Measurements from ENCODE around the gene POLR3H. TPM values are rescaled to one million over a fixed set of nuclear protein-coding genes. Genes with fewer than 3 reads are reported as not detected.
"Not testable (repeated sequence)": the region's sequence is repeated elsewhere in the genome, so short reads cannot be mapped to it uniquely, and the experiment has no call there.

Gene POLR3H
- 28.8 and 34.4 TPM in 2 replicates for total RNA-seq

DNA sequence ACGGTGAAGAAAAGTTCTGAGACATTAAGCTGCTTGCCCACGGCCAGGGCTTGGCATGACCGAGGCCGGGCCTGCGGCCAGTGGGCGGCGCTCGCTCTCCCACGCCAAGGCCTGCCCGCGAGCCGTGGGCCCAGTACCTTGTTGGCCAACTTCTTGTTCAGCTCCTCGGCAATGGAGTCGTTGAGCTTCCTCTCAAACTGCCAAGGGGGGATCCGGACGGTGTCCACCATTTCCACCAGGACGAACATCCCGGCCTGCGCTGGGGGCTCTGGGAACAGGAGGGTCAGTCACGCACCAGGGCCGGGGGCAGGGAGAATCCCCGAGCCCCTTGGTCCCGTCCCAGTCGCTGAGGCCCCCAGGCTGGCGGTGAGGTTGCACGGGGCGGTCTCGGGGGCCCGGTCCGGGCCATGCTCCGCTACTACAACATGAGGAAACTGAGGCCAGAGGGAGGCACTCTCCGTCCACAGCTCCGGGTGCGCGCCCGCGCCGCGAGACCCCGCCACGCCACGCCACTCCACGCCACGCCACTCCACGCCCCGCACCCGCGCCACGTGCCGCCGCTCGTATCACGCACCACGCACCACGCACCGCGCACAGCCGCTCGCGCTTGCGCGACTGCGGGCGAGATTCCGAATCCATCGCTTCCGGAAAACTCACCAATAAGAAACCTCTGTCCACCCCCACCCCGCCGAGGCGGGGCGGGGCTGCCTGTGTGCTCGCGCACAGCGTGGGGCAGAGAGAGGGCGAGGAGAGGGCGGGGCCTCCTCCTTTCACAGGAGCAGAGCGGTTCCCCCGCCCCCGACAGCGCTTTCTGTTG lies at the start of gene POLR3H:
Gene POLR3H (minus strand): TSS at position 617 of the 817 bp plus-strand sequence. CDS start 369 bp downstream, at position 248.
- intact Hi-C loops (cut with micrococcal nuclease) = loop anchor here (1.0 to 10.0 kb wide), 13 partner anchors 46 to 449 kb away; partner anchors contain the start of genes CENPM, DESI1, EP300 and PHF5A

DNA sequence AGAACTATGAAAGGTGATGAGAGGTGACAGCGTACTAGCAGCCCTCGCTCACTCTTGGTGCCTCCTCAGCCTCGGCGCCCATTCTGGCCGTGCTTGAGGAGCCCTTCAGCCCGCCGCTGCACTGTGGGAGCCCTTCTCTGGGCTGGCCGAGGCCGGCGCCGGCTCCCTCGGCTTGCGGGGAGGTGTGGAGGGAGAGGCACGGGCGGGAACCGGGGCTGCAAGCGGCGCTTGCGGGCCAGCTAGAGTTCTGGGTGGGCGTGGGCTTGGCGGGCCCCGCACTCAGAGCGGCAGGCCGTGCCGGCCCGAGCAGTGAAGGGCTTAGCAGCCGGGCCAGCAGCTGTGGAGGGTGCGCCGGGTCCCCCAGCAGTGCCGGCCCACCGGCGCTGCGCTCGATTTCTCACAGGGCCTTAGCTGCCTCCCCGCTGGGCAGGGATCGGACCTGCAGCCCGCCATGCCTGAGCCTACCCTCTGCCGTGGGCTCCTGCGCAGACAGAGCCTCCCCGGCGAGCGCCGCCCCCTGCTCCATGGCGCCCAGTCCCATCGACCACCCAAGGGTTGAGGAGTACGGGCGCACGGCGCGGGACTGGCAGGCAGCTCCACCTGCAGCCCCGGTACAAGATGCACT lies 49.2 kb upstream of the POLR3H start:
- intact Hi-C loops (cut with micrococcal nuclease) = not testable (repeated sequence)

- intact Hi-C loops (cut with micrococcal nuclease) = loop anchor here (1.0 kb wide), 10 partner anchors 15 to 498 kb away; partner anchors contain the start of genes ACO2, DESI1, L3MBTL2 and POLR3H
Observed at GRCh38 chr22:41589391-41590241, 45.3 kb upstream of the POLR3H start, which contains the start of gene PMM1. TSS of gene PMM1 (minus strand) at chr22:41589840. CDS start at chr22:41589805, 35 bp downstream.

GRCh38 chr22:41587347-41587723 lies 43.1 kb upstream of the POLR3H start:
- intact Hi-C loops (cut with micrococcal nuclease) = no loop called here

DNA sequence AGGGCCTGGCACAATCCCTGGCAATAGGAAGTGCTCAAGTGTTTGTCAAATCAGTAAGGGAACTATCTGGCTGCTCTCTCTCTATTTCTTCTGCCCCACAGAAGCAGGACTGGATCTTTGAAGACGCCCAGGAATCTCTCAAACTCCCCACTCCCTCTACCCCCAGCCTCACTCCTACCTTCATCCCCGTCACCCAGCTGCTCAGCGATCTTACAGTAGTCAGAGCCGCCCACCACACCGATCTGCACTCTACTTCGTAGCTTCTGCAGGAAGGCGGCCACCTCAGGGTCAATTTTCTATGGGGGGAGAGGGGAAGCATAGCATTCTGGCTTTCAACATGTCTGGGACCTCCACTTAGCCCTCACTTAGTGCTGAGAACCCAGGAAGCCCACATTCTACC lies 41.6 kb upstream of the POLR3H start:
- intact Hi-C loops (cut with micrococcal nuclease) = no loop called here

DNA sequence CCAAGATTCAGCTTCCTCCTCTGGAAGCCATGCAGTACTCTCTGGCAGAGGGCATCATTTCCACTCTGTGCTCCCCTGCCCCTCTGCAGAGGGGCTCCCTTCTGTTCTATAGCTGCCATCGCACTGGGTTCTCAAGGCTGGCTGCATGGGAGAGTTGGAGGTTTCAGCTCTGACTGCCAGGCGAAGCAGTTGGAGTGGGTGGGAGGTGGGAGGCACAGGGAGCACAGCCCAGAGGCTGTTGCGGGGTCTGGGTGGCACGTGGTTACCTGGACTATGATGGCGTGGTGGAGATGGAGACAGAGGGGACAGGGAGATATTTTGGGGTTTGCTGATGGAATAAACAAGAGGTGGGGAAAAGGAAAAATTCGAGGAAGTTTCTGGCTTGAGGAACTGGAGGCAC lies 40.6 kb upstream of the POLR3H start:
- intact Hi-C loops (cut with micrococcal nuclease) = no loop called here

DNA sequence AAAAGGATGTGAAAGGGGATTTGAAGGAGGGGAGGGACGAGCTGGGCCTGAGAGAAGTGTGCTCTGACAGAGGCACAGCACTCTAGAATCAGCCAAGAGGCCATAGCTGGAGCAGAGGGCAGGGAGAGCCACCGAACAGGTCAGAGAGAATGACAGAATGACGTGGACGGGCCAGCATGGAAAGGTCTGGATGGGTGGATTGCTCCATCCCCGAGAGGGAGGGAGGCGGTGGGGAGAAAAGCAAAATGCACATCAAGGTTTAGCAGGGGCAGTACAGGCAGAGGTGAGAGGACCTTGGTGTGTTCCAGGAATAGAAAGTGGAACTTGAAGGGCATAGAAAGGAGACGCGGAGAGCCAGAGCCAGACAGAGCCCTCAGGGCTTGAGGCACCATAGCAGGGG lies 38.4 kb upstream of the POLR3H start:
- intact Hi-C loops (cut with micrococcal nuclease) = no loop called here

DNA sequence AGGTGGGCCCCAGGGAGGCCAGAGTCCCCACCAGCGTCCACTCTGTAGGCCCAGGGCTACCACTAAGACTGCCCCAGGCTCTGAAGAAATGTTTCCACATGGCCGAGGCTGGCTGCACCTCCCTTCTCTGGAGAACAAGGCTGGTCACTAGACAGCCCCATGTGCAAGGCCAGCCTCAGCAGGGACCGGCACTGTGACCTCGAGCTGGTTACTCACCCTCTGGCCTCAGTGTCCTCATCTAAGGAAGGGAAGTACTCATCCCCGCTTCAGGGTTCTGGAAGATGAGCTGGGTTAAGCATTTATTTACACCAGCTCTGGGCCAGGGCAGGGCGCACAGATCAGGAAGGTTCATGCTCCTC lies 35.7 kb upstream of the POLR3H start:
- intact Hi-C loops (cut with micrococcal nuclease) = no loop called here

- intact Hi-C loops (cut with micrococcal nuclease) = no loop called here
Observed at GRCh38 chr22:41579297-41579996, 35.2 kb upstream of the POLR3H start.

- intact Hi-C loops (cut with micrococcal nuclease) = no loop called here
Observed at GRCh38 chr22:41578818-41579217, 34.5 kb upstream of the POLR3H start.

- intact Hi-C loops (cut with micrococcal nuclease) = no loop called here
Observed at GRCh38 chr22:41578114-41578513, 33.8 kb upstream of the POLR3H start.

GRCh38 chr22:41576877-41577276 lies 32.6 kb upstream of the POLR3H start:
- intact Hi-C loops (cut with micrococcal nuclease) = loop anchor here (1.0 kb wide), 1 partner anchor 20 kb away; no protein-coding TSS in a partner anchor

- intact Hi-C loops (cut with micrococcal nuclease) = no loop called here
Observed at GRCh38 chr22:41575533-41575932, 31.3 kb upstream of the POLR3H start.

- intact Hi-C loops (cut with micrococcal nuclease) = no loop called here
Observed at GRCh38 chr22:41574847-41575381, 30.6 kb upstream of the POLR3H start.

GRCh38 chr22:41573677-41574076 lies 29.4 kb upstream of the POLR3H start:
- intact Hi-C loops (cut with micrococcal nuclease) = no loop called here

DNA sequence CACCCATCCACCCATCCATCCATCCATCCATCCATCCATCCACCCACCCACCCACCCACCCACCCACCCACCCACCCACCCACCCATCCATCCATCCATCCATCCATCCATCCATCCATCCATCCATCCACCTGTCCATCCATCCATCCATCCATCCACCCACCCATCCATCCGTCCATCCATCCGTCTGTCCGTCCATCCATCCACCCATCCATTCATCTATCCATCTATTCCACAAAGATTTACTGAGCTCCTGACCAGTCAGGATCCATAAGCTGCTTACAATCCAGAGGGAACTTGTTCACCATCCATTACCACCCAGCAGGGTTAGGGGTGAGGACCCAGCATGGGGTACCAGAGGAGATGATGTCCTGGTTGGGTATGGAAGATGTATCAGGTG lies 28.0 kb upstream of the POLR3H start:
- intact Hi-C loops (cut with micrococcal nuclease) = not testable (repeated sequence)

DNA sequence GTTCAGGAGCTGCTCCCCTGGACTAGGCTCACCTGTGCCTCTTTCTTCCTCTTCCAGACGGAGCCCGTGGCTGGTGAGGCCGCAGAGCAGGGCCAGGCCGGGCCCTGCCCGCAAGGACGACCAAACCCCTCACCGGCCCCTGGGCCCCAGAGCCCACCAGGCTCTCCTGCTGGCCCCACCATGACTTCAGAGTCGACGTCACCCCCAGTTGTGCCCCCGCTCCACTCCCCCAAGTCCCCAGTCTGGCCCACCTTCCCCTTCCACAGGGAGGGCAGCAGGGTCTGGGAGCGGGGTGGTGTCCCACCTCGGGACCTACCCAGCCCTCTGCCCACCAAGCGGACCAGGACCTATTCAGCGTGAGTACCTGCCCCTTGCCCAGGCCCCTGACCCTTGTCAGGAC lies 27.5 kb upstream of the POLR3H start:
- intact Hi-C loops (cut with micrococcal nuclease) = no loop called here

DNA sequence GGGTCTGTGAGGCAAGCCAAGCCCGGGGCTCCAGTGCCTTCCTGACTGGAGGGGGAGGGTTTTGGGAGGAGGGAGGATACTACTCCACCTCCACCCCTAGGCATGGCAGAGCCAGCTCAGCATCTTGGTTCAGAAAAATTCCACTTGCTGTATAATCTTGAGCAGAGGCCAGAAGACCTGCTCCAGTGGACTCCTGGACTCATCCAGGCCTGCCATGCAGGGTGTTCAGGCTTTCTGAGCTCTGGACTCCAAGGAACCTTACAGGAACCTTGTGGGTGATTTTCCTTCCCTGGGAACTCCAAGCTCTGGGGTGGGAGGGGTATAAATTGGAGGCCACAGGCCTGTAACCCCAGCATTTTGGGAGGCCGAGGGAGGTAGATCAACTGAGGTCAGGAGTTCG lies 26.0 kb upstream of the POLR3H start:
- intact Hi-C loops (cut with micrococcal nuclease) = no loop called here

GRCh38 chr22:41568811-41569210 lies 24.5 kb upstream of the POLR3H start:
- intact Hi-C loops (cut with micrococcal nuclease) = no loop called here

DNA sequence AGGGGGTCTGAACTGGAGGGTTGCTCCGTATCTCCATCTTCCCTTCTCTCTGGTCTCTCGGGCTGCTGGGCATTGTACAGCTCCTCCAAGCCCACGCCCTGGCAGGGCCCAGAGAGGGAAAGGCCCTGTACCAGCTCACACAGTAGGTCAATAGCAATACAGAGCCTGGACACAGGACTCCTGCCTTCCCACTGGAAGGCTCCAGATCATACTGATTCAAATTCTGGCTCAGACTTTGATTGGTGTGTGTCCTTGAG lies 23.2 kb upstream of the POLR3H start:
- intact Hi-C loops (cut with micrococcal nuclease) = no loop called here
